Panc1 (cell line): ENCODE data around the gene VPS18. TPM values are rescaled to one million over a fixed set of nuclear protein-coding genes. Genes with fewer than 3 reads are reported as not detected.

Source experiments
- ATAC-seq: fragments of 200-7000 bp; cut with Tn5 transposase; 2 replicates; pipeline ENCODE4 v1.9.1; 2020; ENCODE audit warnings: mild to moderate bottlenecking, moderate library complexity
- BruUV-seq: library from RNA; stranded (reverse); fragments of 400-500 nt; replicated peaks from 2 replicates; lab custom pipeline; 2021; lab: Mats Ljungman, UMichigan
- CTCF ChIA-PET: fragments of 300-600 bp; sonication (Branson Sonifier 250); formaldehyde crosslinking; loops from one replicate; lab custom pipeline; 2022; ENCODE audit warnings: antibody characterized with exemption; lab: Charles Lee
- POLR2A ChIA-PET: fragments of 300-600 bp; sonication (Branson Sonifier 250); formaldehyde crosslinking; loops from one replicate; lab custom pipeline; 2022; ENCODE audit warnings: antibody characterized with exemption; lab: Charles Lee
- DNase-seq: peaks from one replicate; pipeline ENCODE4 v3.0.0-alpha.2; 2010; ENCODE audit warnings: low read depth, low spot score
- H3K27ac ChIP-seq: 2 replicates; pipeline ENCODE4 v1.5.1; 2011; ENCODE audit warnings: mild to moderate bottlenecking, low read length, inconsistent platforms
- H3K27me3 ChIP-seq: fragments of 200-500 bp; sonication (Bioruptor generic); 2 replicates; pipeline ENCODE4 v1.6.0; 2014; ENCODE audit warnings: low read length, inconsistent platforms; ENCODE audit not compliant: control insufficient read depth, insufficient read depth
- H3K36me3 ChIP-seq: fragments of 200-500 bp; sonication (Bioruptor generic); 2 replicates; pipeline ENCODE4 v1.5.1; 2014; ENCODE audit warnings: inconsistent platforms, mild to moderate bottlenecking, low read length, moderate library complexity; ENCODE audit not compliant: control insufficient read depth, insufficient read depth
- H3K4me1 ChIP-seq: 2 replicates; pipeline ENCODE4 v1.5.1; 2011; ENCODE audit warnings: inconsistent platforms, mild to moderate bottlenecking, low read length, moderate library complexity; ENCODE audit not compliant: control insufficient read depth, insufficient read depth
- H3K4me3 ChIP-seq, 2 experiments: 2 replicates each; pipeline ENCODE4 v1.5.1; 2011 to 2012; ENCODE audit warnings: low read depth in 2 of 2, low read length in 2 of 2, mild to moderate bottlenecking in 2 of 2, inconsistent platforms in 1 of 2, moderate library complexity in 1 of 2
- H3K9me3 ChIP-seq: fragments of 200-500 bp; sonication (Bioruptor generic); 2 replicates; pipeline ENCODE4 v1.5.1; 2014; ENCODE audit warnings: low read depth, mild to moderate bottlenecking, inconsistent platforms, low read length, moderate library complexity; ENCODE audit not compliant: control insufficient read depth, insufficient read depth
- CTCF ChIP-seq: fragments of 450-650 bp; IDR thresholded peaks from 2 replicates; pipeline ENCODE4 v1.5.1; 2017; ENCODE audit warnings: mild to moderate bottlenecking
- POLR2AphosphoS5 ChIP-seq: IDR thresholded peaks from 2 replicates; pipeline ENCODE4 v1.6.1; 2012; ENCODE audit warnings: mild to moderate bottlenecking, low read depth, low read length, moderate library complexity
- SIN3A ChIP-seq: IDR thresholded peaks from 2 replicates; pipeline ENCODE4 v1.6.1; 2012; ENCODE audit warnings: low read depth, mild to moderate bottlenecking, low read length, moderate library complexity, borderline replicate concordance; ENCODE audit not compliant: insufficient read depth
- TCF7L2 ChIP-seq: IDR thresholded peaks from 2 replicates; pipeline ENCODE4 v1.6.1; 2011; ENCODE audit warnings: mild to moderate bottlenecking, low read depth, low read length, inconsistent platforms
- in situ Hi-C: cut with HindIII; loops from 2 replicates; pipeline ENCODE4 v1.10.0; 2016; ENCODE audit warnings: low sequenced_read_pairs, low pct_unique_long_range_greater_than_20kb
- intact Hi-C: fragments of 100-400 bp; cut with micrococcal nuclease; formaldehyde crosslinking; loops from one replicate; pipeline ENCODE4 v1.10.0; 2022; ENCODE audit not compliant: unreplicated experiment
- total RNA-seq: library from RNA; stranded (reverse); gene quantifications from one replicate; pipeline ENCODE4 v1.2.1, GENCODE V29; 2021; ENCODE audit not compliant: unreplicated experiment
- TF ChIP-seq, protein P1 (sequence below), 2 experiments: IDR thresholded peaks; 2 replicates each; pipeline ENCODE4 v1.6.1; 2011 to 2012; ENCODE audit warnings: low read depth in 2 of 2, control low read depth in 1 of 2, low read length in 1 of 2, mild to moderate bottlenecking in 1 of 2, moderate library complexity in 1 of 2; ENCODE audit not compliant: insufficient read depth in 1 of 2

VPS18 gene
- total RNA-seq, 1 experiment from 2014 or later: 46.7 TPM

DNA sequence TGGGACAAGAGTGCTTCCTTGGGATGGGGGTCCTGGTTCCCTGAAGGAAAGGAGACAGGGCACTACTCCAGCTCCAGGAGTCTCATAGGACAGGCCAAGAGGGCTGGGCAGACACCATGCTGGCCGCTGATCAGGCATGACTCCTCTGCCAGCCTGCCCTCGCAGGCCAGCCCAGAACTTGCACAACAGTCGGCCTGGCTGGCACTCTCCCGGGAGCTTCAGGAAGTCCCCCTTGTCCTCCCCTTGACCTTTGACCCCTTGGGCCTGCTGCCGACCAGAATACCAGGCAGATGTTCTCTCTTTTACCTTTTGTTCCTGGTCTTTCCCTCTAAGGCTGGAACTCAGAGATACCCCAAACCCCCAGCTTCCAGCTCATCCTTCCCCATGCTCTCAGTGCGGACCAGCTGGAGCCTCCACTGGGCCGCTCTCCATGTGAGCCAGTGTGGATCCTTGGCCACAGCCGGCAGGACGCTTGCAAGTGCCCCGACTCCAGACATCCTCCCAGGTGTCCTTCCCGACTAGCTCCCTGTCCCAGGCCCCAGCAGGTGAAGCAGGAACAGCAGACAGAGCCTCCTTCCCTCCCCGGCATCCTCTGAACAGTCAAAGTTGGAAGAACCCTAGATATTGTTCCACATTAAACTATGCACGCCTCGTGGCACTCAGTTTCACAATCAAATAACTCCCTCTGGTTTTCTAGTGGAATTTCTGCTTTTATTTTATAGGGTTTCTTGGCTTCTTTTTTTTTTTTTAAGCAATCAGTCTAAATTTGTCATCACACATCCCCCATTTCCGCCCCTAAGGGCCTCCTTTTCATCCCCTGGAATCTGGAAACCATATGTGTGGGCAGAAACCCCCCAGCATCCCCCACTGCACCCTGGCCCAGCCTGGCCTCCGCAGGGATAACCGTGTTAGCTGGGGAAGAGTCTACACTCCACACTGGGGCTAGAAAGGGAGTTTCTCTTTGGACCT is 15.7 kb downstream of the VPS18 start:
- intact Hi-C loops (no loop called here), in situ Hi-C loops (no loop called here)
- no peak overlapping the region for H3K4me3 ChIP-seq
- H3K4me1 ChIP-seq: peaks cover 22% of the 10 kb centered on the region
- BruUV-seq: no TSS peak
- ATAC-seq (no peak), DNase-seq (no peak)
- ChIA-PET POLR2A (interaction anchor here (0.6 kb wide), 1 partner anchor 106 kb away, joined by 4 read pairs; no protein-coding TSS in a partner anchor), CTCF (no interaction called here)
- no peaks in the 10 kb centered on the region for H3K9me3 ChIP-seq
- H3K27ac ChIP-seq: no peak overlapping the region
- no peaks in the 10 kb centered on the region for H3K27me3 ChIP-seq
- TF ChIP-seq CTCF: no peak
- TF ChIP-seq POLR2AphosphoS5: no peak
- TF ChIP-seq, protein P1, sequence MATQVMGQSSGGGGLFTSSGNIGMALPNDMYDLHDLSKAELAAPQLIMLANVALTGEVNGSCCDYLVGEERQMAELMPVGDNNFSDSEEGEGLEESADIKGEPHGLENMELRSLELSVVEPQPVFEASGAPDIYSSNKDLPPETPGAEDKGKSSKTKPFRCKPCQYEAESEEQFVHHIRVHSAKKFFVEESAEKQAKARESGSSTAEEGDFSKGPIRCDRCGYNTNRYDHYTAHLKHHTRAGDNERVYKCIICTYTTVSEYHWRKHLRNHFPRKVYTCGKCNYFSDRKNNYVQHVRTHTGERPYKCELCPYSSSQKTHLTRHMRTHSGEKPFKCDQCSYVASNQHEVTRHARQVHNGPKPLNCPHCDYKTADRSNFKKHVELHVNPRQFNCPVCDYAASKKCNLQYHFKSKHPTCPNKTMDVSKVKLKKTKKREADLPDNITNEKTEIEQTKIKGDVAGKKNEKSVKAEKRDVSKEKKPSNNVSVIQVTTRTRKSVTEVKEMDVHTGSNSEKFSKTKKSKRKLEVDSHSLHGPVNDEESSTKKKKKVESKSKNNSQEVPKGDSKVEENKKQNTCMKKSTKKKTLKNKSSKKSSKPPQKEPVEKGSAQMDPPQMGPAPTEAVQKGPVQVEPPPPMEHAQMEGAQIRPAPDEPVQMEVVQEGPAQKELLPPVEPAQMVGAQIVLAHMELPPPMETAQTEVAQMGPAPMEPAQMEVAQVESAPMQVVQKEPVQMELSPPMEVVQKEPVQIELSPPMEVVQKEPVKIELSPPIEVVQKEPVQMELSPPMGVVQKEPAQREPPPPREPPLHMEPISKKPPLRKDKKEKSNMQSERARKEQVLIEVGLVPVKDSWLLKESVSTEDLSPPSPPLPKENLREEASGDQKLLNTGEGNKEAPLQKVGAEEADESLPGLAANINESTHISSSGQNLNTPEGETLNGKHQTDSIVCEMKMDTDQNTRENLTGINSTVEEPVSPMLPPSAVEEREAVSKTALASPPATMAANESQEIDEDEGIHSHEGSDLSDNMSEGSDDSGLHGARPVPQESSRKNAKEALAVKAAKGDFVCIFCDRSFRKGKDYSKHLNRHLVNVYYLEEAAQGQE (IDR thresholded peaks at IDR 0.05; ENCODE audit: insufficient read depth in 1 of 2, low read depth in 2 of 2, low read length in 1 of 2): no peak
- TF ChIP-seq TCF7L2: no peak
- TF ChIP-seq SIN3A: no peak
- H3K36me3 ChIP-seq: no peaks in the 10 kb centered on the region

- POLR2A ChIA-PET: no interaction called here
- H3K36me3 ChIP-seq: no peaks in the 10 kb centered on the region
- in situ Hi-C loops: no loop called here
- H3K4me1 ChIP-seq: peaks cover 15% of the 10 kb centered on the region
- ATAC-seq (no peak), DNase-seq (no peak)
- H3K4me3 ChIP-seq: no peak overlapping the region
- no peaks in the 10 kb centered on the region for H3K9me3 ChIP-seq
- H3K27ac ChIP-seq: no peak overlapping the region
- CTCF ChIA-PET: interaction anchor here (0.9 kb wide), 1 partner anchor 12 kb away, joined by 3 read pairs; no protein-coding TSS in a partner anchor
- no peak for TF ChIP-seq POLR2AphosphoS5
- TF ChIP-seq TCF7L2: no peak
- TF ChIP-seq, protein P1 (IDR thresholded peaks at IDR 0.05; ENCODE audit: insufficient read depth in 1 of 2, low read depth in 2 of 2, low read length in 1 of 2): no peak
- TF ChIP-seq CTCF: no peak
- no peak for TF ChIP-seq SIN3A
- H3K27me3 ChIP-seq: no peaks in the 10 kb centered on the region
- no TSS peak for BruUV-seq
- intact Hi-C loops: no loop called here
Measured at GRCh38 chr15:40911141-40911540, 16.9 kb downstream of the VPS18 start.
